Mesothelial cell of epicardium (in vitro differentiated cells): Measurements from ENCODE around the gene ZNF618. TPM values are rescaled to one million over a fixed set of nuclear protein-coding genes. Genes with fewer than 3 reads are reported as not detected.

Experiments used
- DNase-seq, 2 experiments: peaks; one replicate each; pipeline ENCODE4 v3.0.0; 2021; ENCODE audit warnings: low spot score in 2 of 2; ENCODE audit not compliant: unreplicated experiment in 2 of 2
- H3K27ac Mint-ChIP-seq: 2 replicates; pipeline ENCODE4 v1.8.0; 2021; ENCODE audit warnings: mixed read lengths
- H3K27me3 Mint-ChIP-seq: 2 replicates; pipeline ENCODE4 v1.8.0; 2021; ENCODE audit warnings: low read depth, mixed read lengths
- H3K36me3 Mint-ChIP-seq: 2 replicates; pipeline ENCODE4 v1.8.0; 2021; ENCODE audit warnings: mixed read lengths
- H3K4me1 Mint-ChIP-seq: 2 replicates; pipeline ENCODE4 v1.8.0; 2021; ENCODE audit warnings: mixed read lengths
- H3K4me3 Mint-ChIP-seq: 2 replicates; pipeline ENCODE4 v1.8.0; 2021; ENCODE audit warnings: mild to moderate bottlenecking, moderate library complexity, mixed read lengths
- H3K9me3 Mint-ChIP-seq: 2 replicates; pipeline ENCODE4 v1.8.0; 2021; ENCODE audit warnings: mixed read lengths
- total RNA-seq: library from RNA; stranded (reverse); gene quantifications from 3 replicates; pipeline ENCODE4 v1.2.1, GENCODE V29; 2021
- TF ChIP-seq, protein P1 (sequence below): fragments of 200-600 bp; sonication (generic); IDR thresholded peaks from one replicate; pipeline ENCODE4 v1.5.0; 2021; ENCODE audit warnings: antibody characterized with exemption; ENCODE audit not compliant: unreplicated experiment

The ZNF618 gene
- total RNA-seq, 1 donor from 2014 or later, result 78.9 TPM

GRCh38 chr9:113910036-113910639, 34.0 kb downstream of the ZNF618 start:
- Mint-ChIP-seq H3K4me3 (no peak overlapping the region), H3K4me1 (peaks cover 29% of the 10 kb centered on the region), H3K36me3 (peaks cover 8% of the 10 kb centered on the region), H3K9me3 (no peaks in the 10 kb centered on the region), H3K27ac (peak overlapping the region; percentile 37), H3K27me3 (no peaks in the 10 kb centered on the region)
- TF ChIP-seq, protein P1, sequence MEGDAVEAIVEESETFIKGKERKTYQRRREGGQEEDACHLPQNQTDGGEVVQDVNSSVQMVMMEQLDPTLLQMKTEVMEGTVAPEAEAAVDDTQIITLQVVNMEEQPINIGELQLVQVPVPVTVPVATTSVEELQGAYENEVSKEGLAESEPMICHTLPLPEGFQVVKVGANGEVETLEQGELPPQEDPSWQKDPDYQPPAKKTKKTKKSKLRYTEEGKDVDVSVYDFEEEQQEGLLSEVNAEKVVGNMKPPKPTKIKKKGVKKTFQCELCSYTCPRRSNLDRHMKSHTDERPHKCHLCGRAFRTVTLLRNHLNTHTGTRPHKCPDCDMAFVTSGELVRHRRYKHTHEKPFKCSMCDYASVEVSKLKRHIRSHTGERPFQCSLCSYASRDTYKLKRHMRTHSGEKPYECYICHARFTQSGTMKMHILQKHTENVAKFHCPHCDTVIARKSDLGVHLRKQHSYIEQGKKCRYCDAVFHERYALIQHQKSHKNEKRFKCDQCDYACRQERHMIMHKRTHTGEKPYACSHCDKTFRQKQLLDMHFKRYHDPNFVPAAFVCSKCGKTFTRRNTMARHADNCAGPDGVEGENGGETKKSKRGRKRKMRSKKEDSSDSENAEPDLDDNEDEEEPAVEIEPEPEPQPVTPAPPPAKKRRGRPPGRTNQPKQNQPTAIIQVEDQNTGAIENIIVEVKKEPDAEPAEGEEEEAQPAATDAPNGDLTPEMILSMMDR, result no peak
- DNase-seq, result no peak

DNA sequence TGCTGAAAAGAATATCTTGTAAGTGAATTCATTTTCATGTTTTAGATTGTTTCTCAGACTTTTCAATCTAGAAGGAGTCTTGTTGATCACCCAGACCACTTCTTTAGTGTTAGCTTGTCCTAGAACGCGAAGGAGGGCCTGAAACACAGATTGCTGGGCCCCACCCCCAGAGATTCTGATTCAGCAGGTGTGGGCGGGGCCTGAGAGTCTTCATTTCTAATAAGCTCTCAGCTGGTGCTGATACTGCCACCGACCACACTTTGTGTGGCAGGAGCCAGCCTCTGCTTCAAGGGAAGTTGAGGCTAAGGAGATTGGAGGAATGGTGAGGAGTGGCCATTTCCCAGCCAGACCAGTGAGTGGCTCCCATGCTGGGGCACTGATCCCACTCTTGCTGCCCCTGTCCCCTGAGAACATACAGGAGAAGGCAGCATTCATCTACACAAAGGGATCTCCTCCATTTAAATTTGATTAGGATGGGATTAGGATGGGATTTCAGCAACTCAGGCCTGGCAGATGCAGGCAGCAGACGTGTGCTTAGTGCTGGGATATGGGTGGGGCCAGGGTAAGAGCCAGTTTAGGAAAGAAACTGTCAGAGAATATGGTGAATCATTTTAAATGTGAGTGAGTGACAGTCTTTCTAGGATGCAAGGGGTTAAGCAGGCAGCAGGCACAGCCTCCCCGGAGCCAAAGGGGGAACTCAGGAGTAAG, 35.9 kb downstream of the ZNF618 start:
- DNase-seq, result no peak
- Mint-ChIP-seq H3K27ac (peak overlapping the region; percentile 6), H3K4me1 (peaks cover 20% of the 10 kb centered on the region), H3K9me3 (no peaks in the 10 kb centered on the region), H3K27me3 (no peaks in the 10 kb centered on the region), H3K36me3 (peaks cover 14% of the 10 kb centered on the region), H3K4me3 (no peak overlapping the region)
- TF ChIP-seq, protein P1, result no peak

- no peak for DNase-seq
- no peaks in the 10 kb centered on the region for H3K27me3 Mint-ChIP-seq
- H3K27ac Mint-ChIP-seq, result peak overlapping the region; percentile 21
Observed at GRCh38 chr9:113912816-113913215, 36.7 kb downstream of the ZNF618 start.

GRCh38 chr9:113913426-113914195, 37.5 kb downstream of the ZNF618 start:
- peaks cover 20% of the 10 kb centered on the region for H3K4me1 Mint-ChIP-seq
- no peaks in the 10 kb centered on the region for H3K27me3 Mint-ChIP-seq
- H3K27ac Mint-ChIP-seq, result no peak overlapping the region
- no peak for DNase-seq
- no peaks in the 10 kb centered on the region for H3K9me3 Mint-ChIP-seq
- H3K36me3 Mint-ChIP-seq, result peaks cover 17% of the 10 kb centered on the region
- H3K4me3 Mint-ChIP-seq, result no peak overlapping the region
- TF ChIP-seq, protein P1, result no peak

More at GRCh38 chr9:113912816-113913215, 36.7 kb downstream of the ZNF618 start:
- Mint-ChIP-seq H3K4me1 (peaks cover 20% of the 10 kb centered on the region), H3K4me3 (no peak overlapping the region), H3K36me3 (peaks cover 17% of the 10 kb centered on the region), H3K9me3 (no peaks in the 10 kb centered on the region)
- TF ChIP-seq, protein P1, result no peak

GRCh38 chr9:113914517-113914916, 38.4 kb downstream of the ZNF618 start:
- Mint-ChIP-seq H3K9me3 (no peaks in the 10 kb centered on the region), H3K27me3 (no peaks in the 10 kb centered on the region), H3K27ac (no peak overlapping the region), H3K36me3 (peaks cover 17% of the 10 kb centered on the region), H3K4me1 (peaks cover 20% of the 10 kb centered on the region), H3K4me3 (no peak overlapping the region)
- no peak for DNase-seq
- TF ChIP-seq, protein P1, result no peak
